Measurements from ENCODE around the gene LNX1. TPM values are rescaled to one million over a fixed set of nuclear protein-coding genes. Genes with fewer than 3 reads are reported as not detected.

The LNX1 gene
- total RNA-seq, 1 donor from 2014 or later, result 0.34 TPM

GRCh38 chr4:53589511-53589910 lies 1.8 kb downstream of the LNX1 start:
- Mint-ChIP-seq H3K27me3 (ENCODE audit: insufficient read depth, low read depth) (peaks cover 5% of the 10 kb centered on the region), H3K36me3 (no peaks in the 10 kb centered on the region), H3K4me3 (no peak overlapping the region), H3K9me3 (no peaks in the 10 kb centered on the region), H3K27ac (no peak overlapping the region), H3K4me1 (peaks cover 32% of the 10 kb centered on the region)
- Histone ChIP-seq H3K4me1 (peaks cover 25% of the 10 kb centered on the region), H4K20me1 (ENCODE audit: low read depth) (no peaks in the 10 kb centered on the region), H3K4me3 (no peak overlapping the region), H3K79me2 (ENCODE audit: low read depth) (no peaks in the 10 kb centered on the region), H3K9me3 (ENCODE audit: low read depth) (no peaks in the 10 kb centered on the region), H3F3A (ENCODE audit: low read depth) (no peaks in the 10 kb centered on the region), H3K4me2 (no peak overlapping the region), H2AFZ (replicated peaks) (no peak overlapping the region), H3K27ac (no peak overlapping the region), H3K27me3 (peaks cover 15% of the 10 kb centered on the region), H3K9ac (no peak overlapping the region), H3K36me3 (no peaks in the 10 kb centered on the region)
- DNase-seq (ENCODE audit: low spot score), result no peak
- no peak for TF ChIP-seq EZH2phosphoT487 (IDR thresholded peaks at IDR 0.05)
- no peak for TF ChIP-seq EZH2 (IDR thresholded peaks at IDR 0.05)
- TF ChIP-seq CTCF (IDR thresholded peaks at IDR 0.05), result no peak

GRCh38 chr4:53587135-53587534 lies 4.2 kb downstream of the LNX1 start:
- H3K27me3 Mint-ChIP-seq (ENCODE audit: insufficient read depth, low read depth), result peaks cover 3% of the 10 kb centered on the region
- H3K4me2 ChIP-seq, result no peak overlapping the region
- H3K4me1 ChIP-seq, result peaks cover 22% of the 10 kb centered on the region
- H3K36me3 ChIP-seq, result no peaks in the 10 kb centered on the region
- DNase-seq (ENCODE audit: low spot score), result no peak
- H3F3A ChIP-seq (ENCODE audit: low read depth), result no peaks in the 10 kb centered on the region
- H3K4me3 Mint-ChIP-seq, result no peak overlapping the region
- no peaks in the 10 kb centered on the region for H3K9me3 Mint-ChIP-seq
- no peaks in the 10 kb centered on the region for H4K20me1 ChIP-seq (ENCODE audit: low read depth)
- H3K79me2 ChIP-seq (ENCODE audit: low read depth), result no peaks in the 10 kb centered on the region
- no peak overlapping the region for H3K27ac ChIP-seq
- no peak overlapping the region for H3K4me3 ChIP-seq
- no peak overlapping the region for H3K9ac ChIP-seq
- no peaks in the 10 kb centered on the region for H3K9me3 ChIP-seq (ENCODE audit: low read depth)
- no peaks in the 10 kb centered on the region for H3K36me3 Mint-ChIP-seq
- no peak overlapping the region for H3K27ac Mint-ChIP-seq
- H3K27me3 ChIP-seq, result peaks cover 15% of the 10 kb centered on the region
- peaks cover 32% of the 10 kb centered on the region for H3K4me1 Mint-ChIP-seq
- no peak for TF ChIP-seq EZH2 (IDR thresholded peaks at IDR 0.05)
- no peak for TF ChIP-seq CTCF (IDR thresholded peaks at IDR 0.05)
- no peak for TF ChIP-seq EZH2phosphoT487 (IDR thresholded peaks at IDR 0.05)
- H2AFZ ChIP-seq (replicated peaks), result no peak overlapping the region

- no peak overlapping the region for H3K27ac Mint-ChIP-seq
- H3K27me3 Mint-ChIP-seq (ENCODE audit: insufficient read depth, low read depth), result peaks cover 3% of the 10 kb centered on the region
- Histone ChIP-seq H3K27ac (no peak overlapping the region), H3K27me3 (peaks cover 15% of the 10 kb centered on the region), H2AFZ (replicated peaks) (no peak overlapping the region), H3K4me2 (no peak overlapping the region), H3K9ac (no peak overlapping the region), H3K4me1 (peaks cover 15% of the 10 kb centered on the region), H3F3A (ENCODE audit: low read depth) (no peaks in the 10 kb centered on the region), H3K9me3 (ENCODE audit: low read depth) (no peaks in the 10 kb centered on the region), H4K20me1 (ENCODE audit: low read depth) (no peaks in the 10 kb centered on the region), H3K79me2 (ENCODE audit: low read depth) (no peaks in the 10 kb centered on the region), H3K4me3 (no peak overlapping the region), H3K36me3 (no peaks in the 10 kb centered on the region)
- H3K4me1 Mint-ChIP-seq, result peaks cover 25% of the 10 kb centered on the region
- H3K4me3 Mint-ChIP-seq, result no peak overlapping the region
- H3K36me3 Mint-ChIP-seq, result no peaks in the 10 kb centered on the region
- no peak for DNase-seq (ENCODE audit: low spot score)
- H3K9me3 Mint-ChIP-seq, result no peaks in the 10 kb centered on the region
- TF ChIP-seq EZH2phosphoT487 (IDR thresholded peaks at IDR 0.05) (no peak), CTCF (IDR thresholded peaks at IDR 0.05) (no peak), EZH2 (IDR thresholded peaks at IDR 0.05) (no peak)
These were observed 5.0 kb downstream of the LNX1 start for GRCh38 chr4:53586121-53586816.

Data from neural progenitor cell (in vitro differentiated cells).